Coronary artery (tissue), 2 donors: ENCODE data around the gene NRL.

ENCODE experiments used
- DNase-seq: peaks from one replicate; pipeline ENCODE4 v3.0.0-alpha.2; 2017; ENCODE audit warnings: low spot score
- H3K27ac ChIP-seq, 2 donors: fragments of 200-600 bp; sonication (generic); one replicate each; pipeline ENCODE4 v1.5.1; 2016 to 2019
- H3K4me3 ChIP-seq: fragments of 200-600 bp; sonication (generic); 2 replicates; pipeline ENCODE4 v1.5.1; 2016; ENCODE audit warnings: mild to moderate bottlenecking, moderate library complexity
- CTCF ChIP-seq: fragments of 200-600 bp; sonication (generic); IDR thresholded peaks from one replicate; pipeline ENCODE4 v1.5.1; 2019; ENCODE audit warnings: antibody characterized with exemption

NRL gene

GRCh38 chr14:24075485-24076301, 39.1 kb downstream of the NRL start:
- DNase-seq = no peak
- TF ChIP-seq CTCF = no peak
- Histone ChIP-seq H3K4me3 (no peak overlapping the region), H3K27ac (no peak overlapping the region)

- no peak for TF ChIP-seq CTCF
- no peak overlapping the region for H3K27ac ChIP-seq
Observed at GRCh38 chr14:24074625-24075484, 39.9 kb downstream of the NRL start.

GRCh38 chr14:24072881-24073877, 41.6 kb downstream of the NRL start:
- Histone ChIP-seq H3K4me3 (no peak overlapping the region), H3K27ac (no peak overlapping the region)
- no peak for DNase-seq
- TF ChIP-seq CTCF = no peak

More at GRCh38 chr14:24074625-24075484, 39.9 kb downstream of the NRL start:
- no peak for DNase-seq
- H3K4me3 ChIP-seq = no peak overlapping the region

- no peak for TF ChIP-seq CTCF
- no peak for DNase-seq
- Histone ChIP-seq H3K4me3 (no peak overlapping the region), H3K27ac (no peak overlapping the region)
Observed at GRCh38 chr14:24072436-24072835, 42.3 kb downstream of the NRL start.

GRCh38 chr14:24071836-24072430, 42.8 kb downstream of the NRL start:
- no peak for DNase-seq
- H3K4me3 ChIP-seq = no peak overlapping the region
- no peak overlapping the region for H3K27ac ChIP-seq
- TF ChIP-seq CTCF = no peak

GRCh38 chr14:24071144-24071697, 43.5 kb downstream of the NRL start, which contains the start of gene CPNE6:
CPNE6 (plus strand) TSS chr14:24071562; CDS start chr14:24072937, 1,375 bp downstream.
- H3K4me3 ChIP-seq = no peak within 1 kb of the TSS
- no peak for TF ChIP-seq CTCF
- no peak for DNase-seq
- H3K27ac ChIP-seq = no peak within 1 kb of the TSS
